Right lobe of liver (tissue), 4 donors: ENCODE measurements around the gene ACSL5.

Experiments
- POLR2A ChIP-seq: fragments of 450-650 bp; IDR thresholded peaks from one replicate; pipeline ENCODE4 v1.6.1; 2017; ENCODE audit warnings: antibody characterized with exemption, mild to moderate bottlenecking
- TF ChIP-seq, protein P1 (sequence below), 4 donors: fragments of 200-600 bp in 3 of 4; fragments of 450-650 bp in 1 of 4; IDR thresholded peaks; one replicate each; pipeline versions ENCODE4 v1.5.1 to v1.8.0; 2016 to 2022; ENCODE audit warnings: antibody characterized with exemption in 4 of 4, mild to moderate bottlenecking in 2 of 4
- donor health status: DM: no; HTN: no; CAD: no.
- donor health status: DM: no; HTN: no; CAD: no.
- donor health status: DM: no; HTN: yes; CAD: no.

- TF ChIP-seq, protein P1, sequence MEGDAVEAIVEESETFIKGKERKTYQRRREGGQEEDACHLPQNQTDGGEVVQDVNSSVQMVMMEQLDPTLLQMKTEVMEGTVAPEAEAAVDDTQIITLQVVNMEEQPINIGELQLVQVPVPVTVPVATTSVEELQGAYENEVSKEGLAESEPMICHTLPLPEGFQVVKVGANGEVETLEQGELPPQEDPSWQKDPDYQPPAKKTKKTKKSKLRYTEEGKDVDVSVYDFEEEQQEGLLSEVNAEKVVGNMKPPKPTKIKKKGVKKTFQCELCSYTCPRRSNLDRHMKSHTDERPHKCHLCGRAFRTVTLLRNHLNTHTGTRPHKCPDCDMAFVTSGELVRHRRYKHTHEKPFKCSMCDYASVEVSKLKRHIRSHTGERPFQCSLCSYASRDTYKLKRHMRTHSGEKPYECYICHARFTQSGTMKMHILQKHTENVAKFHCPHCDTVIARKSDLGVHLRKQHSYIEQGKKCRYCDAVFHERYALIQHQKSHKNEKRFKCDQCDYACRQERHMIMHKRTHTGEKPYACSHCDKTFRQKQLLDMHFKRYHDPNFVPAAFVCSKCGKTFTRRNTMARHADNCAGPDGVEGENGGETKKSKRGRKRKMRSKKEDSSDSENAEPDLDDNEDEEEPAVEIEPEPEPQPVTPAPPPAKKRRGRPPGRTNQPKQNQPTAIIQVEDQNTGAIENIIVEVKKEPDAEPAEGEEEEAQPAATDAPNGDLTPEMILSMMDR (IDR thresholded peaks at IDR 0.05) = no peak
- TF ChIP-seq POLR2A = no peak
Observed at GRCh38 chr10:112332022-112332421, 41.9 kb upstream of the ACSL5 start.
